Body of pancreas (tissue), 4 donors: Measurements from ENCODE around the gene SPEM3.

ENCODE experiments used
- POLR2A ChIP-seq, 3 donors: fragments of 450-650 bp; IDR thresholded peaks; one replicate each; pipeline ENCODE4 v1.6.1; 2016; ENCODE audit warnings: antibody characterized with exemption in 3 of 3, mild to moderate bottlenecking in 2 of 3
- TF ChIP-seq, protein P1 (sequence below), 7 experiments: fragments of 450-650 bp in 4 of 7; fragments of 200-600 bp in 3 of 7; sonication (generic) in 3 of 7; IDR thresholded peaks; one replicate each; pipeline ENCODE4 v1.5.1; 2016 to 2019; ENCODE audit warnings: antibody characterized with exemption in 7 of 7

DNA sequence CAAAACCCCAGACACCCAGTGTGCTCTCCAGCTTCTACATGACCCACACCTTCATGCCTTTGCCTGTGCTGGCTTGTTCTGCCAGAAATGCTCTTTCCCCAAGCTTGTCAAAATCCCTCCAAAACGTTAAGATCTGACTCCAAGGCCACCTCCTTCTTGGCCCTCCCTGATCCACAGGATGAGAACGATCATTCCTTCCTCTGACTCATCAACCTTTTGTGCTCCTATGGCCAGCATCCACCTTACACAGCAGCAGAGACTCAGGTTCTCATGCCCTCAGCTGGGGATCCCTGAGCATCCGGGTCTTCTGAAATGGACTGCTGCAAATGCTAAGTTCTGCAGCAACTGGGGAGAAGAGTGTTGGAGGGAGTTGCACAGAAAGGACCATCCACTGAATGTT, 47.8 kb downstream of the SPEM3 start:
- TF ChIP-seq, protein P1, sequence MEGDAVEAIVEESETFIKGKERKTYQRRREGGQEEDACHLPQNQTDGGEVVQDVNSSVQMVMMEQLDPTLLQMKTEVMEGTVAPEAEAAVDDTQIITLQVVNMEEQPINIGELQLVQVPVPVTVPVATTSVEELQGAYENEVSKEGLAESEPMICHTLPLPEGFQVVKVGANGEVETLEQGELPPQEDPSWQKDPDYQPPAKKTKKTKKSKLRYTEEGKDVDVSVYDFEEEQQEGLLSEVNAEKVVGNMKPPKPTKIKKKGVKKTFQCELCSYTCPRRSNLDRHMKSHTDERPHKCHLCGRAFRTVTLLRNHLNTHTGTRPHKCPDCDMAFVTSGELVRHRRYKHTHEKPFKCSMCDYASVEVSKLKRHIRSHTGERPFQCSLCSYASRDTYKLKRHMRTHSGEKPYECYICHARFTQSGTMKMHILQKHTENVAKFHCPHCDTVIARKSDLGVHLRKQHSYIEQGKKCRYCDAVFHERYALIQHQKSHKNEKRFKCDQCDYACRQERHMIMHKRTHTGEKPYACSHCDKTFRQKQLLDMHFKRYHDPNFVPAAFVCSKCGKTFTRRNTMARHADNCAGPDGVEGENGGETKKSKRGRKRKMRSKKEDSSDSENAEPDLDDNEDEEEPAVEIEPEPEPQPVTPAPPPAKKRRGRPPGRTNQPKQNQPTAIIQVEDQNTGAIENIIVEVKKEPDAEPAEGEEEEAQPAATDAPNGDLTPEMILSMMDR (IDR thresholded peaks at IDR 0.05) = no peak
- TF ChIP-seq POLR2A (IDR thresholded peaks at IDR 0.05) = no peak
